ENCODE results near the gene SPPL2B. TPM values are rescaled to one million over a fixed set of nuclear protein-coding genes. Genes with fewer than 3 reads are reported as not detected.
"Not testable (repeated sequence)": the region's sequence is repeated elsewhere in the genome, so short reads cannot be mapped to it uniquely, and the experiment has no call there.

Gene SPPL2B
- total RNA-seq, 1 donor from 2014 or later = 88.7 TPM

GRCh38 chr19:2375353-2376121 lies 47.1 kb downstream of the SPPL2B start:
- intact Hi-C loops (cut with micrococcal nuclease) = no loop called here

- intact Hi-C loops (cut with micrococcal nuclease) = no loop called here
Observed at GRCh38 chr19:2376784-2377519, 48.5 kb downstream of the SPPL2B start.

- intact Hi-C loops (cut with micrococcal nuclease) = no loop called here
Observed at GRCh38 chr19:2380567-2380966, 52.1 kb downstream of the SPPL2B start.

GRCh38 chr19:2381148-2381820 lies 52.8 kb downstream of the SPPL2B start:
- intact Hi-C loops (cut with micrococcal nuclease) = no loop called here

- intact Hi-C loops (cut with micrococcal nuclease) = no loop called here
Observed at GRCh38 chr19:2382530-2383222, 54.2 kb downstream of the SPPL2B start.

GRCh38 chr19:2385053-2385721 lies 56.7 kb downstream of the SPPL2B start:
- intact Hi-C loops (cut with micrococcal nuclease) = no loop called here

- intact Hi-C loops (cut with micrococcal nuclease) = no loop called here
Observed at GRCh38 chr19:2387367-2388288, 59.1 kb downstream of the SPPL2B start.

GRCh38 chr19:2389594-2389993 lies 61.1 kb downstream of the SPPL2B start:
- intact Hi-C loops (cut with micrococcal nuclease) = no loop called here

GRCh38 chr19:2391118-2391725 lies 62.7 kb downstream of the SPPL2B start:
- intact Hi-C loops (cut with micrococcal nuclease) = loop anchor here (1.0 to 5.0 kb wide), 6 partner anchors 64 to 240 kb away; partner anchors contain the start of genes AP3D1, PLEKHJ1 and SF3A2

GRCh38 chr19:2392366-2392765 lies 63.9 kb downstream of the SPPL2B start:
- intact Hi-C loops (cut with micrococcal nuclease) = loop anchor here (5.0 kb wide), 1 partner anchor 220 kb away; no protein-coding TSS in a partner anchor

GRCh38 chr19:2392899-2393298 lies 64.4 kb downstream of the SPPL2B start:
- intact Hi-C loops (cut with micrococcal nuclease) = loop anchor here (5.0 kb wide), 1 partner anchor 219 kb away; no protein-coding TSS in a partner anchor

GRCh38 chr19:2394054-2394441 lies 65.6 kb downstream of the SPPL2B start:
- intact Hi-C loops (cut with micrococcal nuclease) = loop anchor here (5.0 kb wide), 1 partner anchor 218 kb away; no protein-coding TSS in a partner anchor

GRCh38 chr19:2394442-2395292 lies 66.2 kb downstream of the SPPL2B start:
- intact Hi-C loops (cut with micrococcal nuclease) = loop anchor here (5.0 kb wide), 1 partner anchor 218 kb away; no protein-coding TSS in a partner anchor

- intact Hi-C loops (cut with micrococcal nuclease) = not testable (repeated sequence)
Observed at GRCh38 chr19:2395293-2395829, 66.9 kb downstream of the SPPL2B start.

- intact Hi-C loops (cut with micrococcal nuclease) = not testable (repeated sequence)
Observed at GRCh38 chr19:2397173-2397572, 68.7 kb downstream of the SPPL2B start.

GRCh38 chr19:2398735-2399305 lies 70.3 kb downstream of the SPPL2B start:
- intact Hi-C loops (cut with micrococcal nuclease) = no loop called here

GRCh38 chr19:2399582-2399981 lies 71.1 kb downstream of the SPPL2B start:
- intact Hi-C loops (cut with micrococcal nuclease) = no loop called here

Measured in T-helper 1 cell treated with Interleukin-12 subunit alpha and Interleukin-12 subunit beta and Interleukin-4 antibody, amounts not matched to agents 30 ng/mL and 1 ng/mL, for 36 hours (primary cell).